ENCODE data around the gene TNNC2.

- TF ChIP-seq POLR2A (IDR thresholded peaks at IDR 0.05; ENCODE audit: low read depth, low read length) (no peak), POLR2AphosphoS5 (IDR thresholded peaks at IDR 0.05; ENCODE audit: insufficient read depth, low read depth, low read length) (no peak), CTCF (IDR thresholded peaks at IDR 0.05; ENCODE audit: extremely low read depth in 1 of 2, insufficient read depth in 1 of 2, low read depth in 1 of 2, low read length in 2 of 2) (no peak)
- TF ChIP-seq, protein P1, sequence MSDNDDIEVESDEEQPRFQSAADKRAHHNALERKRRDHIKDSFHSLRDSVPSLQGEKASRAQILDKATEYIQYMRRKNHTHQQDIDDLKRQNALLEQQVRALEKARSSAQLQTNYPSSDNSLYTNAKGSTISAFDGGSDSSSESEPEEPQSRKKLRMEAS (IDR thresholded peaks at IDR 0.05; ENCODE audit: insufficient read depth, insufficient read length) = no peak
Measured at GRCh38 chr20:45775411-45775810, 51.7 kb downstream of the TNNC2 start.

Measured in endothelial cell of umbilical vein (primary cell).